Ovary (tissue), 3 donors: ENCODE results near the gene IQCN.

Source experiments
- EP300 ChIP-seq: sonication (generic); formaldehyde crosslinking; IDR thresholded peaks from one replicate; pipeline ENCODE4 v1.6.1; 2017; ENCODE audit warnings: antibody characterized with exemption
- POLR2A ChIP-seq: fragments of 450-650 bp; IDR thresholded peaks from one replicate; pipeline ENCODE4 v1.6.1; 2017; ENCODE audit warnings: antibody characterized with exemption, mild to moderate bottlenecking, moderate library complexity
- TF ChIP-seq, protein P1 (sequence below), 3 donors: fragments of 450-650 bp in 2 of 3; fragments of 200-600 bp in 1 of 3; IDR thresholded peaks; one replicate each; pipeline versions ENCODE4 v1.5.1 to v1.8.0; 2016 to 2022; ENCODE audit warnings: antibody characterized with exemption in 3 of 3, mild to moderate bottlenecking in 1 of 3
- donor health status: DM: no; HTN: no; CAD: no.

DNA sequence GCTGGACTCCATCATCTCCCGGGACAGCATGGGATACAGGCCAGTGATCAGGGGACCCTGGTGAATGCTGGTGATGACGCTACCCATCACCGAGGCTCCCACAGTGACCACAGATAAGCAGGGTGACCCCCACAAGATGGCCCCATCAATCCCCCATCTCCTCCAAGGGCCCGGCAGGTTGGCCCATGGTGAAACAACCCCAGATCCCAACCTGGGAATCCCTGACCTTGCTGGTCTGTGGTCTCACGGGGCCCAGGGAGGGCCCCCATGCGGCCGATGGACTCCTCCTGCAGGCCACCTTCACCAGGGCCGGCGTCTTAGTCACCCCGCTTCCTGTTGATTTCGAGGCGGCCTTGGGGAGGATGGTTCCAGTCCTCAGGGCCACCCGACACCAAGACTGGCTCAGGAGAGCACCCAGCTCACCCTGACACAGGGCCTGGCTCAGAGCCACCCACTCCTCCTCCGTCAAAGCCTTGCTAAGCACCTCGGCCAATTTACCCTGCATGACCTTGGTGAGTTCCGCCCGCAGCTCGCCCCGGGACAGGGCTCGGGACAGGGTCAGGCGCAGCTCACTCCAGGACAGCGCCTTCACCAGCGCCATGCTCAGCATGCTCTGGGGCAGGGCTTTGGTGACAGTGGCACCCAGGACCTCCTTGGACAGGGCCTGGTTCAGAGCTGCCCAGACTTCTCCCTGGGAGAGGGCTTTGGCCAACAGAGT lies 10.0 kb downstream of the IQCN start:
- TF ChIP-seq, protein P1, sequence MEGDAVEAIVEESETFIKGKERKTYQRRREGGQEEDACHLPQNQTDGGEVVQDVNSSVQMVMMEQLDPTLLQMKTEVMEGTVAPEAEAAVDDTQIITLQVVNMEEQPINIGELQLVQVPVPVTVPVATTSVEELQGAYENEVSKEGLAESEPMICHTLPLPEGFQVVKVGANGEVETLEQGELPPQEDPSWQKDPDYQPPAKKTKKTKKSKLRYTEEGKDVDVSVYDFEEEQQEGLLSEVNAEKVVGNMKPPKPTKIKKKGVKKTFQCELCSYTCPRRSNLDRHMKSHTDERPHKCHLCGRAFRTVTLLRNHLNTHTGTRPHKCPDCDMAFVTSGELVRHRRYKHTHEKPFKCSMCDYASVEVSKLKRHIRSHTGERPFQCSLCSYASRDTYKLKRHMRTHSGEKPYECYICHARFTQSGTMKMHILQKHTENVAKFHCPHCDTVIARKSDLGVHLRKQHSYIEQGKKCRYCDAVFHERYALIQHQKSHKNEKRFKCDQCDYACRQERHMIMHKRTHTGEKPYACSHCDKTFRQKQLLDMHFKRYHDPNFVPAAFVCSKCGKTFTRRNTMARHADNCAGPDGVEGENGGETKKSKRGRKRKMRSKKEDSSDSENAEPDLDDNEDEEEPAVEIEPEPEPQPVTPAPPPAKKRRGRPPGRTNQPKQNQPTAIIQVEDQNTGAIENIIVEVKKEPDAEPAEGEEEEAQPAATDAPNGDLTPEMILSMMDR (IDR thresholded peaks at IDR 0.05) = no peak
- TF ChIP-seq POLR2A (no peak), EP300 (no peak)
